WI38 (cell line): ENCODE results near the gene SNRPD2.
A peak's percentile ranks its signal among the peaks of the same experiment; 100 is the strongest.

Source experiments
- H3K4me3 ChIP-seq: 2 replicates; pipeline ENCODE4 v1.5.1; 2011; ENCODE audit warnings: low read depth, mild to moderate bottlenecking, control low read depth, low read length
- TF ChIP-seq, protein P1 (sequence below): IDR thresholded peaks from 2 replicates; pipeline ENCODE4 v1.5.1; 2012; ENCODE audit warnings: low read depth, mild to moderate bottlenecking, control low read depth, low read length

SNRPD2 gene

DNA sequence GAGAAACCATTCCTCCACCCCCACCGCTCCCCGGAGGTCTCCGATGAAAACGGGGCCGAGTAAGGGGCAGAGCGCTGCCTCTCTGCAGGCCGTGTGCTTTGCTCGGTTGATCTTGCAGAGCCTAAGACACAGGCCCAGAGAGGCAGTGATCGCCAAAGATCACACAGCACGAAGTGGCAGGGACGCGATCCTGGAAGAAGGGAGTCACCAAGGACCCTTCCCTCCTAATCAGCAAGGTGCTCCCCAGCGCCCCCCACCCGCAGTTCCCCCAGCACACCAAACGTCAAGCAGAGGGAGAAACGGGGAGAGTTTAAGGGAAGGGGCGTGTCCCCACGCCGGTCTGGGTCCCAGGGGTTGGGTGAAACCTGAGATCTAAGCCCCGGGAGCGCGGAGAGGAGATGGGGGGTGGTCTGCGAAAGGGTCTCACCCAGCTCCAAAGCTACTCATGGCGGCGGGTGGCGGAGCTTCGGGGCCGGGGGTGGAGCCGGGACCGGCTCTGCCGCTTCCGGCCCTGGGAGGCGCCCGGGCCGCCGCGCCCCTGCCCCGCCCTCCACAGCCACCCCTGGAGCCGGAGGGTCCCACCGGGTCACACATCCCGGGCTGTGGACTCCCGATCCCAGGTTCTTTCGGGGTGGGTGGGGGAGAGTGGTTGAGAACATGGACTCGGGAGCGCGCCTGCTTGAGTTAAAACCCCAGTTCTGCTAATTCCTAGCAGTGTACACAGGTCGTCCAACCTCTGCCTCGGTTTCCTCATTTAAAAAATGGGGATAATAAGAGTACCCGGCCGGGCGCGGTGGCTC lies 52.6 kb downstream of the SNRPD2 start, which contains the start of gene EML2:
Gene EML2 (minus strand): TSS at position 468 of the 800 bp plus-strand sequence. CDS start 21 bp downstream, at position 447.
- TF ChIP-seq, protein P1, sequence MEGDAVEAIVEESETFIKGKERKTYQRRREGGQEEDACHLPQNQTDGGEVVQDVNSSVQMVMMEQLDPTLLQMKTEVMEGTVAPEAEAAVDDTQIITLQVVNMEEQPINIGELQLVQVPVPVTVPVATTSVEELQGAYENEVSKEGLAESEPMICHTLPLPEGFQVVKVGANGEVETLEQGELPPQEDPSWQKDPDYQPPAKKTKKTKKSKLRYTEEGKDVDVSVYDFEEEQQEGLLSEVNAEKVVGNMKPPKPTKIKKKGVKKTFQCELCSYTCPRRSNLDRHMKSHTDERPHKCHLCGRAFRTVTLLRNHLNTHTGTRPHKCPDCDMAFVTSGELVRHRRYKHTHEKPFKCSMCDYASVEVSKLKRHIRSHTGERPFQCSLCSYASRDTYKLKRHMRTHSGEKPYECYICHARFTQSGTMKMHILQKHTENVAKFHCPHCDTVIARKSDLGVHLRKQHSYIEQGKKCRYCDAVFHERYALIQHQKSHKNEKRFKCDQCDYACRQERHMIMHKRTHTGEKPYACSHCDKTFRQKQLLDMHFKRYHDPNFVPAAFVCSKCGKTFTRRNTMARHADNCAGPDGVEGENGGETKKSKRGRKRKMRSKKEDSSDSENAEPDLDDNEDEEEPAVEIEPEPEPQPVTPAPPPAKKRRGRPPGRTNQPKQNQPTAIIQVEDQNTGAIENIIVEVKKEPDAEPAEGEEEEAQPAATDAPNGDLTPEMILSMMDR: no peak
- peak within 1 kb of the TSS; percentile 72 for H3K4me3 ChIP-seq

DNA sequence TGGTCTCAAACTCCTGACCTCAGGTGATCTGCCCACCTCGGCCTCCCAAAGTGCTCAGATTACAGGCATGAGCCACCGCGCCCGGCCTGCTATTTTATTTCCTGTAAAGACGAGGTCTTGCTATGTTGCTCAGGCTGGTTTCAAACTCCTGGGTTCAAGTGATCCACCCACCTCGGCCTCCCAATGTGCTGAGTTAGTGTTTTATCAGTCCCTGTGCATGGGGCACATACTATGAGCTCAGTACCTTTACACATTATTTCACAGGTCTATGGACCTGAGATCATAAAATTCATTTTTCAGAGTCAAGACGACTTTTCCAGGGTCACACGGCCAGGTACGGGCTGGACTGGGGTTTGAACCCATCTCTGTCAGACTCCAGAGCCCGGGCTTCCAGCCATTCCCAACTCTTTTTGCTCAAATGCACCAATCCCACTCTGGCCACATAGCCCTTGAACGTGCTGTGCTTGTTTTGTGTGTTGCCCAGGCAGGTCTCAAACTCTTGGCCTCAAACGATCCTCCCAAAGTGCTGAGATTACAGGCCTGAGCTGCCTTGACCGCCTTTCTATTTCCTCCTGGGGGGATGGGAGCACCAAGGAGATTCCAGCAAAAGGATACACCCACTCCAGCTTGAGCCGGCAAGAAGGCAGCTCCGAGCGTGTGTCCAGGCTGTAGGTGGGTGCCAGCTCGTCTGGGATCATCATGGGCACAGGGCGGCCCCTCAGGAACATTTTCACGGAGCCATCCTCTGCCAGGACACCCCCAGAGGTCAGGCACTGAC lies 53.7 kb downstream of the SNRPD2 start:
- peak overlapping the region; percentile 72 for H3K4me3 ChIP-seq

More for the DNA sequence above, 53.7 kb downstream of the SNRPD2 start:
- TF ChIP-seq, protein P1: no peak
